K562 treated with DMSO at 1 percent for 4 hours (cell line): Measurements from ENCODE around the gene KRTAP4-4. TPM values are rescaled to one million over a fixed set of nuclear protein-coding genes. Genes with fewer than 3 reads are reported as not detected.

Source experiments
- total RNA-seq: library from RNA; unstranded; fragments of 300-600 nt; gene quantifications from 2 replicates; pipeline ENCODE4 v1.2.3, GENCODE V29; 2022; ENCODE audit not compliant: insufficient read depth

Gene KRTAP4-4
- not detected in 2 replicates for total RNA-seq

DNA sequence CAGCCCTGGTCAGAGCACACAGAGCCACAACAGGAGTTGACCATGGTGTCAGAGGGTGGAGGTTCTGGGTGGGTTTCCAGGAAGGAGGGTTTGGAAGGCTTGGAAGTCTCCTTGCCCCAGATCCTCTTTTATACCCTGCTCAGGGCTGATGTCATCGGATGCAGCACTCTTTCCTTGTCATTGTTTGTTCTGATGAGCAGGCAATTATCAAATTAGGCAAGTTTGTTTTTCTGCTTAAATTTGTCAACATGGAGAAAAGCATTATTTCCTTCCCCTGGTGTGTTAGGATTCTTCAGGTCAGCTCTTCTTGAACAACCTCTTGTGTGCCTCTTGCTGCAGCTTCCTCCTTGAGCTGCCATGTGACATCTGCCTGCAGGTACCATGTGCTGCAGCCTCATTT is at the start of gene KRTAP4-4:
TSS of gene KRTAP4-4 (minus strand) at position 101 of the 400 bp plus-strand sequence. CDS start at position 44, 57 bp downstream.

DNA sequence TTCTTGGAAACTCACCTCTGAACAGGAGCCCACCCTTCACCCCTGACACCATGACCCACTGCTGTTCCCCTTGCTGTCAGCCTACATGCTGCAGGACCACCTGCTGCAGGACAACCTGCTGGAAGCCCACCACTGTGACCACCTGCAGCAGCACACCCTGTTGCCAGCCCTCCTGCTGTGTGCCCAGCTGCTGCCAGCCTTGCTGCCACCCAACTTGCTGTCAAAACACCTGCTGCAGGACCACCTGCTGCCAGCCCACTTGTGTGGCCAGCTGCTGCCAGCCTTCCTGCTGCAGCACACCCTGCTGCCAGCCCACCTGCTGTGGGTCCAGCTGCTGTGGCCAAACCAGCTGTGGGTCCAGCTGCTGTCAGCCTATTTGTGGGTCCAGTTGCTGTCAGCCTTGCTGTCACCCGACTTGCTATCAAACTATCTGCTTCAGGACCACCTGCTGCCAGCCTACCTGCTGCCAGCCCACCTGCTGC is 29.3 kb upstream of the KRTAP4-4 start, which contains the start of gene KRTAP9-1:
TSS of gene KRTAP9-1 (plus strand) at position 51 of the 482 bp plus-strand sequence. CDS start at position 51, 0 bp downstream.

DNA sequence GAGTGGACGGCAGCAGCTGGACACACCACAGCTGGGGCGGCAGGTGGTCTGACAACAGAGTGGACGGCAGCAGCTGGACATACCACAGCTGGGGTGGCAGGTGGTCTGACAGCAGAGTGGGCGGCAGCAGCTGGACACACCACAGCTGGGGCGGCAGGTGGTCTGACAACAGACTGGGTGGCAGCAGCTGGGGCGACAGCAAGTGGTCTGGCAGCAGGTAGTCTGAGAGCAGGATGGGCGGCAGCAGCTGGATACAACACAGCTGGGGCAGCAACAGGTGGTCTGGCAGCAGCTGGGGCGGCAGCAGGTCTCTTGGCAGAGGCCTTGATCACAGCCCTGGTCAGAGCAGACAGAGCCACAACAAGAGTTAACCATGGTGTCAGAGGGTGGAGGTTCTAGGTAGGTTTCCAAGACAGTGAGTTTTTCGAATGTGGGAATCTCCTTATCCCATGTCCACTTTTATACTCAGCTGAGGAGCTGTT is 24.0 kb upstream of the KRTAP4-4 start, which contains the start of gene KRTAP4-1:
TSS of gene KRTAP4-1 (minus strand) at position 432 of the 482 bp plus-strand sequence. CDS start at position 375, 57 bp downstream.

DNA sequence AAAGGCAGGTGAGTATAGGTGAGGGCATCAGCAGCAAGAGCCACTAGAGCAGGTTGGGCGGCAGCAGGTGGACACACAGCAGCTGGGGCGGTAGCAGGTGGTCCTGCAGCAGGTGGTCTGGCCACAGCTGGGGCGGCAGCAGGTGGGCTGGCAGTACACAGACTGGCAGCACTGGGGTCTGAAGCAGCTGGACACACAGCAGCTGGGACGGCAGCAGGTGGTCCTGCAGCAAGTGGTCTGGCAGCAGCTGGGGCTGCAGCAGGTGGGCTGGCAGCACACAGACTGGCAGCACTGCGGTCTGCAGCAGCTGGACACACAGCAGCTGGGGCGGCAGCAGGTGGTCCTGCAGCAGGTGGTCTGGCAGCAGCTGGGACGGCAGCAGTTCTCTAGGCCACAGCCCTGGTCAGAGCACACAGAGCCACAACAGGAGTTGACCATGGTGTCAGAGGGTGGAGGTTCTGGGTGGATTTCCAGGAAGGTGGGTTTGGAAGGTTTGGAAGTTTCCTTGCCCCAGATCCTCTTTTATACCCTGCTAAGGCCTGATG is 17.3 kb upstream of the KRTAP4-4 start, which contains the start of gene KRTAP4-2:
TSS of gene KRTAP4-2 (minus strand) at position 495 of the 545 bp plus-strand sequence. CDS start at position 438, 57 bp downstream.

DNA sequence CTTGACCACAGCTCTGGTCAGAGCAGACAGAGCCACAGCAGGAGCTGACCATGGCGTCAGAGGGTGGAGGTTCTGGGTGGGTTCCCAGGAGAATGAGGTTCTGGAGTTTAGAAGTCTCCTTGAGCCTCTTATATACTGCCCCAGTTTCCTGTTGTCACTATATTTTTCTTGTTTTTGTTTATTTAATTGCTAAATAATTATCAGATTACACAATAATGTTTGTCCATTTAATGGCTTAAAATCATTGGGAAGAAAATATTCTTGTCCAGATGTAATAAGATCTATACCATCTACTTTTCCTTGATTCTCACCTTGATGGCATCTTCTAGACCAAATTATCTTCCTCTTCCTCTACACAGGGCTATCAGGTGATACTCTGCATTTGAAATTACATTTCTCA is 7.6 kb upstream of the KRTAP4-4 start, which contains the start of gene KRTAP4-3:
TSS of gene KRTAP4-3 (minus strand) at position 101 of the 400 bp plus-strand sequence. CDS start at position 52, 49 bp downstream.

DNA sequence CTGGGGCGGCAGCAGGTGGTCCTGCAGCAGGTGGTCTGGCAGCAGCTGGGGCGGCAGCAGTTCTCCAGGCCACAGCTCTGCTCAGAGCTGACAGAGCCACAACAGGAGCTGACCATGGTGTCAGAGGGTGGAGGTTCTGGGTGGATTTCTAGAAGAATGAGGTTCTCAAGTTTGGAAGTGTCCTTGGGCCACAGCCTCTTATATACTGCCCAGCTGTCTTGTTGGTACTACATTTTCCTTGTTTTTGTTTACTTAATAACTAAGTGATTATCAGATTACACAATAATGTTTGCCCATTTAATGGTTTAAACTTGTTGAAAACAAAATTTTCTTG is 10.9 kb downstream of the KRTAP4-4 start, which contains the start of gene KRTAP4-5:
TSS of gene KRTAP4-5 (minus strand) at position 174 of the 334 bp plus-strand sequence. CDS start at position 116, 58 bp downstream.

DNA sequence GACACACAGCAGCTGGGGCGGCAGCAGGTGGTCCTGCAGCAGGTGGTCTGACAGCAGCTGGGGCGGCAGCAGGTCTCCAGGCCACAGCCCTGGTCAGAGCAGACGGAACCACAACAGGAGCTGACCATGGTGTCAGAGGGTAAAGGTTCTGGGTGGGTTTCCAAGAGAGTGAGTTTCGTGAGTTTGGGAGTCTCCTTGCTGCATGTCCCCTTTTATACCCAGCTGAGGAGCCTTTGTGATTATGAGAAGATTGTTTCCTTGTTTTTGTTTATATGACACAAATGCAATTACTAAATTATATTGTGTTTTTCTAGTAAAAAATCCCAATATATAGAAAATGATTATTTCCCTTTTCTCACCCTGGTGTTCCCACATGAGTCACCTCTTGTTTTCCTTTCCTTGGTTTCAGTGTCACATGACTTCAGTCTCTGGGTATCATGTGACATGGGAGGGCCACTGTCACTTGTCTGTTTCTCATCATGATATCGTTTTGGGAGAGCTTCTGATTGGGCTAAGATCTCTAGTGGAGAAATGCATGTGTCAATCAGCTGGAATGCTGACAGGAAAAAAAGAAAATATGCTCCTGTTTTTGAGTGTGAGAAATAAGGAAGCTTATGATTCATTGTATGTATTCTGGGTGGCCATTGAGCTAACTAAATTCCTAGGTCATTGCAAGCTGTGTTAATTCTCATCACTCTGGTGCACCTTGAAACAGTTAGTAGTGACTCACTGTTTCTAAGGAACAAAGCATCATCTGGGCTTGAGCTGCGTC is 20.0 kb downstream of the KRTAP4-4 start, which contains the start of gene KRTAP4-6:
TSS of gene KRTAP4-6 (minus strand) at position 185 of the 772 bp plus-strand sequence. CDS start at position 128, 57 bp downstream.

DNA sequence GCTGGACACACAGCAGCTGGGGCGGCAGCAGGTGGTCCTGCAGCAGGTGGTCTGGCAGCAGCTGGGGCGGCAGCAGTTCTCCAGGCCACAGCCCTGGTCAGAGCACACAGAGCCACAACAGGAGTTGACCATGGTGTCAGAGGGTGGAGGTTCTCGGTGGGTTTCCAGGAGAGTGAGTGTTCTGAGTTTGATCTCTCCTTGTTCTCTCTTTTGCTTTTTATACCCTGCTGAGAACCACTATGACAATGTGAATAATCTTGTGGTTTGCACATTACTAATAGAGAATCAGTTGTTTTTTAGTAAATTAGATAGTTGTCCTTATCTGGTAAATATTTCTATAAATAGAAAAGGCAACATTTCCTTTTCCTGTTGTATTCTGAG is 36.6 kb downstream of the KRTAP4-4 start, which contains the start of gene KRTAP4-12:
TSS of gene KRTAP4-12 (minus strand) at position 192 of the 381 bp plus-strand sequence. CDS start at position 132, 60 bp downstream.

DNA sequence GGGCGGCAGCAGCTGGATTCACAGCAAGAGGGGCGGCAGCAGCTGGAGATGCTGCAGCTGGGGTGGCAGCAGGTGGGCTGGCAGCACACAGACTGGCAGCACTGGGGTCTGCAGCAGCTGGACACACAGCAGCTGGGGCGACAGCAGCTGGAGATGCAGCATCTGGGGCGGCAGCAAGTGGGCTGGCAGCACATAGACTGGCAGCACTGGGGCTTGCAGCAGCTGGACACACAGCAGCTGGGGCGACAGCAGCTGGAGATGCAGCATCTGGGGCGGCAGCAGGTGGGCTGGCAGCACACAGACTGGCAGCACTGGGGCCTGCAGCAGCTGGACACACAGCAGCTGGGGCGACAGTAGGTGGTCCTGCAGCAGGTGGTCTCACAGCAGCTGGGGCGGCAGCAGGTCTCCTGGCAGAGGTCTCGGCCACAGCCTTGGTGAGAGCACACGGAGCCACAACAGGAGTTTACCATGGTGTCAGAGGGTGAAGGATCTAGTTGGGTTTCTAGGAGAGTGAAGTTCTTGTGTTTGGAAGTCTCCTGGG is 42.6 kb downstream of the KRTAP4-4 start, which contains the start of gene KRTAP4-11:
TSS of gene KRTAP4-11 (minus strand) at position 528 of the 541 bp plus-strand sequence. CDS start at position 470, 58 bp downstream.

Other genes with a start within 250 kb of the KRTAP4-4 start
- not detected in 2 replicates for gene KRT23, start 223.1 kb downstream of the KRTAP4-4 start, total RNA-seq
- not detected in 2 replicates for gene KRT39, start 193.8 kb downstream of the KRTAP4-4 start, total RNA-seq
- not detected in 2 replicates for gene KRT40, start 176.4 kb downstream of the KRTAP4-4 start, total RNA-seq
- gene KRTAP3-3, start 166.6 kb downstream of the KRTAP4-4 start, total RNA-seq = not detected in 2 replicates
- gene KRTAP3-2, start 160.8 kb downstream of the KRTAP4-4 start, total RNA-seq = not detected in 2 replicates
- not detected in 2 replicates for gene KRTAP3-1, start 151.6 kb downstream of the KRTAP4-4 start, total RNA-seq
- gene KRTAP1-5, start 133.5 kb downstream of the KRTAP4-4 start, total RNA-seq = not detected in 2 replicates
- gene KRTAP1-4, start 130.6 kb downstream of the KRTAP4-4 start, total RNA-seq = not detected in 2 replicates
- gene KRTAP1-3, start 125.9 kb downstream of the KRTAP4-4 start, total RNA-seq = not detected in 2 replicates
- gene KRTAP1-1, start 119.3 kb downstream of the KRTAP4-4 start, total RNA-seq = not detected in 2 replicates
- gene KRTAP2-1, start 113.4 kb downstream of the KRTAP4-4 start, total RNA-seq = not detected in 2 replicates
- not detected in 2 replicates for gene KRTAP2-2, start 105.5 kb downstream of the KRTAP4-4 start, total RNA-seq
- gene KRTAP2-3, start 100.6 kb downstream of the KRTAP4-4 start, total RNA-seq = not detected in 2 replicates
- gene KRTAP2-4, start 94.9 kb downstream of the KRTAP4-4 start, total RNA-seq = not detected in 2 replicates
- not detected in 2 replicates for gene KRTAP4-7, start 76.6 kb downstream of the KRTAP4-4 start, total RNA-seq
- gene KRTAP4-8, start 62.6 kb downstream of the KRTAP4-4 start, total RNA-seq = not detected in 2 replicates
- gene KRTAP4-16, start 58.5 kb downstream of the KRTAP4-4 start, total RNA-seq = not detected in 2 replicates
- gene KRTAP4-9, start 55.4 kb downstream of the KRTAP4-4 start, total RNA-seq = not detected in 2 replicates
- gene KRTAP4-11, start 42.4 kb downstream of the KRTAP4-4 start, total RNA-seq = not detected in 2 replicates
- gene KRTAP4-12, start 36.6 kb downstream of the KRTAP4-4 start, total RNA-seq = not detected in 2 replicates
- gene KRTAP4-6, start 20.2 kb downstream of the KRTAP4-4 start, total RNA-seq = not detected in 2 replicates
- gene KRTAP4-5, start 10.9 kb downstream of the KRTAP4-4 start, total RNA-seq = not detected in 2 replicates
- gene KRTAP4-3, start 7.5 kb upstream of the KRTAP4-4 start, total RNA-seq = not detected in 2 replicates
- gene KRTAP4-2, start 17.5 kb upstream of the KRTAP4-4 start, total RNA-seq = not detected in 2 replicates
- not detected in 2 replicates for gene KRTAP4-1, start 24.2 kb upstream of the KRTAP4-4 start, total RNA-seq
- gene KRTAP9-1, start 29.1 kb upstream of the KRTAP4-4 start, total RNA-seq = not detected in 2 replicates
- gene KRTAP9-2, start 65.9 kb upstream of the KRTAP4-4 start, total RNA-seq = not detected in 2 replicates
- not detected in 2 replicates for gene KRTAP9-3, start 71.7 kb upstream of the KRTAP4-4 start, total RNA-seq
- not detected in 2 replicates for gene KRTAP9-8, start 77.3 kb upstream of the KRTAP4-4 start, total RNA-seq
- gene KRTAP9-4, start 88.9 kb upstream of the KRTAP4-4 start, total RNA-seq = not detected in 2 replicates
- gene KRTAP9-9, start 94.6 kb upstream of the KRTAP4-4 start, total RNA-seq = not detected in 2 replicates
- not detected in 2 replicates for gene KRTAP9-6, start 104.6 kb upstream of the KRTAP4-4 start, total RNA-seq
- not detected in 2 replicates for gene KRTAP9-7, start 115.0 kb upstream of the KRTAP4-4 start, total RNA-seq
- not detected in 2 replicates for gene KRTAP29-1, start 142.1 kb upstream of the KRTAP4-4 start, total RNA-seq
- gene KRTAP16-1, start 148.6 kb upstream of the KRTAP4-4 start, total RNA-seq = not detected in 2 replicates
- not detected in 2 replicates for gene KRTAP17-1, start 155.0 kb upstream of the KRTAP4-4 start, total RNA-seq
- not detected in 2 replicates for gene KRT33A, start 190.1 kb upstream of the KRTAP4-4 start, total RNA-seq
- not detected in 2 replicates for gene KRT33B, start 209.1 kb upstream of the KRTAP4-4 start, total RNA-seq
- gene KRT34, start 221.6 kb upstream of the KRTAP4-4 start, total RNA-seq = not detected in 2 replicates
- not detected in 2 replicates for gene KRT31, start 236.9 kb upstream of the KRTAP4-4 start, total RNA-seq